Activated B cell treated with CpG ODN at 0.5 μM for 24 hours (primary cell): Measurements from ENCODE around the gene ST3GAL5. TPM values are rescaled to one million over a fixed set of nuclear protein-coding genes. Genes with fewer than 3 reads are reported as not detected.
A peak's percentile ranks its signal among the peaks of the same experiment; 100 is the strongest.
"Not testable (repeated sequence)": the region's sequence is repeated elsewhere in the genome, so short reads cannot be mapped to it uniquely, and the experiment has no call there.

ENCODE experiments used
- ATAC-seq: fragments of 200-7000 bp; cut with Tn5 transposase; one replicate; pipeline ENCODE4 v1.10.0; 2021; ENCODE audit warnings: low read depth, mild to moderate bottlenecking, moderate library complexity
- CTCF ChIA-PET: fragments of 350-600 bp; sonication (Branson Sonifier 250); formaldehyde crosslinking; loops from one replicate; lab custom pipeline; 2021; ENCODE audit warnings: antibody characterized with exemption; lab: Charles Lee
- POLR2A ChIA-PET: fragments of 350-600 bp; sonication (Branson Sonifier 250); formaldehyde crosslinking; loops from one replicate; lab custom pipeline; 2021; ENCODE audit warnings: antibody characterized with exemption; lab: Charles Lee
- DNase-seq: peaks from one replicate; pipeline ENCODE4 v3.0.0; 2022
- H3K27ac Mint-ChIP-seq: one replicate; pipeline ENCODE4 v1.8.0; 2020; ENCODE audit warnings: mixed read lengths
- H3K27me3 Mint-ChIP-seq: one replicate; pipeline ENCODE4 v1.8.0; 2021; ENCODE audit warnings: mixed read lengths
- H3K36me3 Mint-ChIP-seq: one replicate; pipeline ENCODE4 v1.8.0; 2021; ENCODE audit warnings: low read depth, mixed read lengths
- H3K4me1 Mint-ChIP-seq: one replicate; pipeline ENCODE4 v1.8.0; 2021; ENCODE audit warnings: mixed read lengths
- H3K4me3 Mint-ChIP-seq: one replicate; pipeline ENCODE4 v1.8.0; 2020; ENCODE audit warnings: mild to moderate bottlenecking, mixed read lengths
- H3K9me3 Mint-ChIP-seq: one replicate; pipeline ENCODE4 v1.8.0; 2020; ENCODE audit warnings: mixed read lengths
- intact Hi-C: fragments of 100-400 bp; cut with micrococcal nuclease; formaldehyde crosslinking; loops from one replicate; pipeline ENCODE4 v1.15.1; 2024
- total RNA-seq: library from RNA; stranded (reverse); gene quantifications from 2 replicates; pipeline ENCODE4 v1.2.3, GENCODE V29; 2022
- TF ChIP-seq, protein P1 (sequence below): fragments of 200-600 bp; IDR thresholded peaks from one replicate; pipeline ENCODE4 v1.8.0; 2022; ENCODE audit warnings: antibody characterized with exemption, mild to moderate bottlenecking

The ST3GAL5 gene
- total RNA-seq, 1 donor from 2014 or later: 70.7 TPM

DNA sequence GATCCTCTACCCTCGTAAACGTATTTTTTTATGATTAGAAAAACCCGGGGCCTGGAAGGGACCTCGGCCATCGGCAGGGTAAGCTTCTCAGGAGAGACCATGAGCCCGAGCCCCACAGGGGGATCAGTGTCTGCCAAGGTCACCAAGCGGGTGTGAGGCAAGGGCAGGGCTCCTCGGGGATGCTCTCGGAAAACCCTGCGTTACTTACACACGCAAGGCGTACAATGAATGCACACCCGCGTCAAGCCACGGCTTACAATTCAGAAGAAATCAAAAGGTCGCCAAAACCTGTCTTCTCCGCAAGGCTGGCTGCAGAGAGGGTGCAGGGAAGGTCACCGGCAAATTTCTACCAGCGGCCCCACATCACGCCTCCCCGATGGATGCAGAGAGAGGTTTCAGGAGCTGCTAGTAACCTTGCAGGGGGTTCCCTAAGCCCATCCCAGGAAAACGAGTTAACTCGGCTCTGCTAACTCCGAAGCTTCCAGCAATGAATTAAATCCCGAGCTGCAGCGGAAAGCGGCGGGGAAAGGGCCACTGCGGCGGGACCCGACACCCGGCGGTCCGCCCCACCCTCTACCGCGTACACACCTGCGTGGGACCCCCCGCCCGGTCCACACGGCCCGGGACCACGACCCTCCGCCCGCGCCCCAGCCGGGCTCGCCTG lies 638 bp downstream of the ST3GAL5 start:
- peak; percentile 15 for ATAC-seq
- Mint-ChIP-seq H3K36me3 (peaks cover 28% of the 10 kb centered on the region), H3K4me1 (peaks cover 75% of the 10 kb centered on the region), H3K27me3 (no peaks in the 10 kb centered on the region), H3K4me3 (peak overlapping the region; percentile 94), H3K27ac (peak overlapping the region; percentile 96), H3K9me3 (peaks cover 3% of the 10 kb centered on the region)
- TF ChIP-seq, protein P1, sequence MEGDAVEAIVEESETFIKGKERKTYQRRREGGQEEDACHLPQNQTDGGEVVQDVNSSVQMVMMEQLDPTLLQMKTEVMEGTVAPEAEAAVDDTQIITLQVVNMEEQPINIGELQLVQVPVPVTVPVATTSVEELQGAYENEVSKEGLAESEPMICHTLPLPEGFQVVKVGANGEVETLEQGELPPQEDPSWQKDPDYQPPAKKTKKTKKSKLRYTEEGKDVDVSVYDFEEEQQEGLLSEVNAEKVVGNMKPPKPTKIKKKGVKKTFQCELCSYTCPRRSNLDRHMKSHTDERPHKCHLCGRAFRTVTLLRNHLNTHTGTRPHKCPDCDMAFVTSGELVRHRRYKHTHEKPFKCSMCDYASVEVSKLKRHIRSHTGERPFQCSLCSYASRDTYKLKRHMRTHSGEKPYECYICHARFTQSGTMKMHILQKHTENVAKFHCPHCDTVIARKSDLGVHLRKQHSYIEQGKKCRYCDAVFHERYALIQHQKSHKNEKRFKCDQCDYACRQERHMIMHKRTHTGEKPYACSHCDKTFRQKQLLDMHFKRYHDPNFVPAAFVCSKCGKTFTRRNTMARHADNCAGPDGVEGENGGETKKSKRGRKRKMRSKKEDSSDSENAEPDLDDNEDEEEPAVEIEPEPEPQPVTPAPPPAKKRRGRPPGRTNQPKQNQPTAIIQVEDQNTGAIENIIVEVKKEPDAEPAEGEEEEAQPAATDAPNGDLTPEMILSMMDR: no peak
- peak; percentile 41 for DNase-seq
- POLR2A ChIA-PET: interaction anchor here (0.8 to 5.8 kb wide), 19 partner anchors 12 to 553 kb away, joined by 3 to 77 read pairs (median 10); partner anchors contain the start of genes IMMT, KDM3A, POLR1A and PTCD3
- CTCF ChIA-PET: interaction anchor here (0.9 to 11.2 kb wide), 17 partner anchors 9 to 218 kb away, joined by 3 to 206 read pairs (median 5); partner anchors contain the start of genes POLR1A and PTCD3
- intact Hi-C loops: loop anchor here (5.0 kb wide), 2 partner anchors 129 to 466 kb away; no protein-coding TSS in a partner anchor

GRCh38 chr2:85887566-85888019 lies 1.2 kb downstream of the ST3GAL5 start:
- H3K36me3 Mint-ChIP-seq: peaks cover 33% of the 10 kb centered on the region
- ChIA-PET POLR2A (interaction anchor here (0.5 to 5.8 kb wide), 17 partner anchors 12 to 554 kb away, joined by 3 to 77 read pairs (median 10); partner anchors contain the start of genes KDM3A, POLR1A and PTCD3), CTCF (interaction anchor here (0.9 to 11.2 kb wide), 17 partner anchors 9 to 191 kb away, joined by 3 to 206 read pairs (median 4); no protein-coding TSS in a partner anchor)
- H3K4me1 Mint-ChIP-seq: peaks cover 75% of the 10 kb centered on the region
- intact Hi-C loops: loop anchor here (1.0 to 5.0 kb wide), 3 partner anchors 33 to 465 kb away; no protein-coding TSS in a partner anchor
- peaks cover 3% of the 10 kb centered on the region for H3K9me3 Mint-ChIP-seq
- ATAC-seq (peak; percentile 51), DNase-seq (peak; percentile 47)
- H3K27me3 Mint-ChIP-seq: no peaks in the 10 kb centered on the region
- H3K4me3 Mint-ChIP-seq: peak overlapping the region; percentile 94
- TF ChIP-seq, protein P1: no peak
- H3K27ac Mint-ChIP-seq: peak overlapping the region; percentile 96

- H3K9me3 Mint-ChIP-seq: peaks cover 3% of the 10 kb centered on the region
- TF ChIP-seq, protein P1: no peak
- DNase-seq (no peak), ATAC-seq (no peak)
- ChIA-PET CTCF (interaction anchor here (0.9 to 11.2 kb wide), 11 partner anchors 8 to 192 kb away, joined by 3 to 206 read pairs (median 4); no protein-coding TSS in a partner anchor), POLR2A (interaction anchor here (0.6 to 5.8 kb wide), 8 partner anchors 11 to 150 kb away, joined by 3 to 73 read pairs (median 6); no protein-coding TSS in a partner anchor)
- H3K4me3 Mint-ChIP-seq: peak overlapping the region; percentile 94
- peaks cover 73% of the 10 kb centered on the region for H3K4me1 Mint-ChIP-seq
- H3K27ac Mint-ChIP-seq: peak overlapping the region; percentile 79
- peaks cover 42% of the 10 kb centered on the region for H3K36me3 Mint-ChIP-seq
- intact Hi-C loops: loop anchor here (5.0 kb wide), 2 partner anchors 131 to 464 kb away; no protein-coding TSS in a partner anchor
- H3K27me3 Mint-ChIP-seq: no peaks in the 10 kb centered on the region
These were observed 2.2 kb downstream of the ST3GAL5 start for GRCh38 chr2:85886590-85886989.

- intact Hi-C loops: loop anchor here (5.0 kb wide), 2 partner anchors 131 to 464 kb away; no protein-coding TSS in a partner anchor
- Mint-ChIP-seq H3K4me1 (peaks cover 78% of the 10 kb centered on the region), H3K27ac (peak overlapping the region; percentile 79), H3K27me3 (no peaks in the 10 kb centered on the region), H3K4me3 (peak overlapping the region; percentile 94), H3K36me3 (peaks cover 46% of the 10 kb centered on the region), H3K9me3 (peaks cover 8% of the 10 kb centered on the region)
- TF ChIP-seq, protein P1: no peak
- POLR2A ChIA-PET: interaction anchor here (0.6 to 5.8 kb wide), 7 partner anchors 10 to 150 kb away, joined by 3 to 73 read pairs (median 9); no protein-coding TSS in a partner anchor
- DNase-seq: no peak
- no peak for ATAC-seq
- CTCF ChIA-PET: interaction anchor here (1.4 to 11.2 kb wide), 6 partner anchors 11 to 192 kb away, joined by 3 to 206 read pairs (median 66); no protein-coding TSS in a partner anchor
These were observed 2.6 kb downstream of the ST3GAL5 start for GRCh38 chr2:85886141-85886540.

DNA sequence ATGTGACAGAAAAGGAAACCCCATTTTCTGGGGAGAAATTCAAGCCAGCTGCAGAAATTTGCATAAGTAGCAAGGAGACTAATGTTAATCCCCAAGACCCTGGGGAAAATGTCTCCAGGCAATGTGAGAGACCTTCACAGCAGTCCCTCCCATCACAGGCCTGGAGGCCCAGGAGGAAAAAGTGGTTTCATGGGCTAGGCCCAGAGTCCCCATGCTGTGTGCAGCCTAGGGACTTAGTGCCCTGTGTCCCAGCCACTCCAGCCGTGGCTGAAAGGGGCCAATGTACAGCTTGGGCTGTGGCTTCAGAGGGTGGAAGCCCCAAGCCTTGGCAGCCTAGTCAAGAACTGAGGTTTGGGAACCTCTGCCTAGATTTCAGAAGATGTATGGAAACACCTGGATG lies 7.0 kb downstream of the ST3GAL5 start:
- not testable (repeated sequence) for H3K27me3 Mint-ChIP-seq, DNase-seq
- Mint-ChIP-seq H3K27ac (peak overlapping the region; percentile 74), H3K4me1 (peaks cover 88% of the 10 kb centered on the region), H3K4me3 (peak overlapping the region; percentile 4), H3K9me3 (peaks cover 13% of the 10 kb centered on the region), H3K36me3 (peaks cover 63% of the 10 kb centered on the region)
- CTCF ChIA-PET: interaction anchor here (1.8 to 11.2 kb wide), 2 partner anchors 51 to 53 kb away, joined by 4 to 206 read pairs; no protein-coding TSS in a partner anchor
- intact Hi-C loops: loop anchor here (2.0 kb wide), 1 partner anchor 17 kb away; no protein-coding TSS in a partner anchor
- POLR2A ChIA-PET: interaction anchor here (1.2 kb wide), 1 partner anchor 28 kb away, joined by 3 read pairs; no protein-coding TSS in a partner anchor
- ATAC-seq: peak; percentile 19

DNA sequence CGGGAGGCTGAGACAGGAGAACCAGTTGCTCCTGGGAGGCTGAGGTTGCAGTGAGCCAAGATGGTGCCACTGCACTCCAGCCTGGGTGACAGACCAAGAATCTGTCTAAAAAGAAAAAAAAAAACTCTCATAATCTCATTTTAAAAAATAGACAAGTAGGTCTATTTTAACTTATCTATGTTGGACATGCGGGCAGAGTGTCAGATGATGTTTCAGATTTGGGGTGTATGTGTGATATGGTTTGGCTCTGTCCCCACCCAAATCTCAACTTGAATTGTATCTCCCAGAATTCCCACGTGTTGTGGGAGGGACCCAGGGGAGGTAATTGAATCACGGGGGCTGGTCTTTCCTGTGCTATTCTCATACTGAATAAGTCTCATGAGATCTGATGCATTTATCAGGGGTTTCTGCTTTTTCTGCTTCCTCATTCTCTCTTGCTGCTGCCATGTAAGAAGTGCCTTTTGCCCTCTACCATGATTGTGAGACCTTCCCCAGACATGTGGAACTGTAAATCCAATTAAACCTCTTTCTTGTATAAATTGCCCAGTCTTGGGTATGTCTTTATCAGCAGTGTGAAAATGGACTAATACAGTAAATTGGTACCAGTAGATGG lies 8.0 kb downstream of the ST3GAL5 start:
- peaks cover 13% of the 10 kb centered on the region for H3K9me3 Mint-ChIP-seq
- ChIA-PET CTCF (interaction anchor here (1.1 to 1.8 kb wide), 2 partner anchors 50 to 198 kb away, joined by 3 to 4 read pairs; no protein-coding TSS in a partner anchor), POLR2A (interaction anchor here (1.2 kb wide), 1 partner anchor 27 kb away, joined by 3 read pairs; no protein-coding TSS in a partner anchor)
- peaks cover 88% of the 10 kb centered on the region for H3K4me1 Mint-ChIP-seq
- H3K36me3 Mint-ChIP-seq: peaks cover 61% of the 10 kb centered on the region
- not testable (repeated sequence) for DNase-seq, ATAC-seq, H3K27me3 Mint-ChIP-seq
- peak overlapping the region; percentile 4 for H3K4me3 Mint-ChIP-seq
- peak overlapping the region; percentile 74 for H3K27ac Mint-ChIP-seq
- intact Hi-C loops: loop anchor here (2.0 kb wide), 1 partner anchor 16 kb away; no protein-coding TSS in a partner anchor
